Ishikawa (cell line): ENCODE data around the gene LRRC8D.

Experiments
- CEBPB ChIP-seq: IDR thresholded peaks from 2 replicates; pipeline ENCODE4 v1.6.1; 2012
- CREB1 ChIP-seq: IDR thresholded peaks from 2 replicates; pipeline ENCODE4 v1.6.1; 2012; ENCODE audit warnings: low read depth
- EGR1 ChIP-seq: IDR thresholded peaks from 2 replicates; pipeline ENCODE4 v1.6.1; 2012
- EP300 ChIP-seq: IDR thresholded peaks from 2 replicates; pipeline ENCODE4 v1.6.1; 2012; ENCODE audit warnings: borderline replicate concordance
- FOXM1 ChIP-seq: IDR thresholded peaks from 2 replicates; pipeline ENCODE4 v1.6.1; 2012; ENCODE audit warnings: low read depth, borderline replicate concordance
- NFIC ChIP-seq: IDR thresholded peaks from 2 replicates; pipeline ENCODE4 v1.6.1; 2012
- RAD21 ChIP-seq: IDR thresholded peaks from 2 replicates; pipeline ENCODE4 v1.6.1; 2012; ENCODE audit warnings: low read depth
- TAF1 ChIP-seq: IDR thresholded peaks from 2 replicates; pipeline ENCODE4 v1.6.1; 2012; ENCODE audit warnings: low read depth, mild to moderate bottlenecking
- TCF12 ChIP-seq: IDR thresholded peaks from 2 replicates; pipeline ENCODE4 v1.6.1; 2012; ENCODE audit warnings: low read depth
- TEAD4 ChIP-seq: IDR thresholded peaks from 2 replicates; pipeline ENCODE4 v1.6.1; 2012
- YY1 ChIP-seq: IDR thresholded peaks from 2 replicates; pipeline ENCODE4 v1.6.1; 2012; ENCODE audit warnings: low read depth
- ZBTB7A ChIP-seq: IDR thresholded peaks from 2 replicates; pipeline ENCODE4 v1.6.1; 2012; ENCODE audit warnings: low read depth
- TF ChIP-seq, protein P1 (sequence below): IDR thresholded peaks from 2 replicates; pipeline ENCODE4 v1.6.1; 2012; ENCODE audit warnings: low read depth, mild to moderate bottlenecking
- TF ChIP-seq, protein P2 (sequence below): IDR thresholded peaks from 2 replicates; pipeline ENCODE4 v1.6.1; 2012
- TF ChIP-seq, protein P3 (sequence below): IDR thresholded peaks from 2 replicates; pipeline ENCODE4 v1.6.1; 2012

LRRC8D gene

DNA sequence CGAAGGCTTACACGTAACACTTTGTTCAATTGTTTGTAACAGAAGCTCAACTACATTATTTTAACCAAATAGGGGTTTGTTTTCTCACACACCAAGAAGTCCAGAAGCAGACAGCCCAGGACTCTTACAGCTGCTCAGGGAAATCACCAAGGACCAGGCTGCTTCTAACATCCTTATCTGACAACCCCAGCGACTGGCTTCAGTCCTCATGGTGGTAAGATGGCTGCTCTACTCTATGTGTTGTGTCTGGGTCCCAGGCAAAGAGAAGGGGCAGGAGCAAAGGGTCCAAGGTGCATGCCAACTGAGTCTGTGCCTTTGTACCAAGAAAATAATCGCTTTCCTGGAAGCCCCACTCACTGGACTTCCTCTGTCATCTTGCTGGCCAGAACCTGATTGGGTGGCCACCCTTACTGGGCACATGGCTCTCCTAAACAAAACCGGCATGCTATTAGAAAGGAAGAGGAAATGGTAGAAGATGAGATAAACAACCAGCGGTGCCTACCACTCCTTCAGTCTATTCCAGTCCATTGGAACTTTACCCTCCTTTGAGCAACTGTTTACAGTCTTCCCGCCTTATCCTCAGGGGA is 34.1 kb upstream of the LRRC8D start:
- TF ChIP-seq, protein P1, sequence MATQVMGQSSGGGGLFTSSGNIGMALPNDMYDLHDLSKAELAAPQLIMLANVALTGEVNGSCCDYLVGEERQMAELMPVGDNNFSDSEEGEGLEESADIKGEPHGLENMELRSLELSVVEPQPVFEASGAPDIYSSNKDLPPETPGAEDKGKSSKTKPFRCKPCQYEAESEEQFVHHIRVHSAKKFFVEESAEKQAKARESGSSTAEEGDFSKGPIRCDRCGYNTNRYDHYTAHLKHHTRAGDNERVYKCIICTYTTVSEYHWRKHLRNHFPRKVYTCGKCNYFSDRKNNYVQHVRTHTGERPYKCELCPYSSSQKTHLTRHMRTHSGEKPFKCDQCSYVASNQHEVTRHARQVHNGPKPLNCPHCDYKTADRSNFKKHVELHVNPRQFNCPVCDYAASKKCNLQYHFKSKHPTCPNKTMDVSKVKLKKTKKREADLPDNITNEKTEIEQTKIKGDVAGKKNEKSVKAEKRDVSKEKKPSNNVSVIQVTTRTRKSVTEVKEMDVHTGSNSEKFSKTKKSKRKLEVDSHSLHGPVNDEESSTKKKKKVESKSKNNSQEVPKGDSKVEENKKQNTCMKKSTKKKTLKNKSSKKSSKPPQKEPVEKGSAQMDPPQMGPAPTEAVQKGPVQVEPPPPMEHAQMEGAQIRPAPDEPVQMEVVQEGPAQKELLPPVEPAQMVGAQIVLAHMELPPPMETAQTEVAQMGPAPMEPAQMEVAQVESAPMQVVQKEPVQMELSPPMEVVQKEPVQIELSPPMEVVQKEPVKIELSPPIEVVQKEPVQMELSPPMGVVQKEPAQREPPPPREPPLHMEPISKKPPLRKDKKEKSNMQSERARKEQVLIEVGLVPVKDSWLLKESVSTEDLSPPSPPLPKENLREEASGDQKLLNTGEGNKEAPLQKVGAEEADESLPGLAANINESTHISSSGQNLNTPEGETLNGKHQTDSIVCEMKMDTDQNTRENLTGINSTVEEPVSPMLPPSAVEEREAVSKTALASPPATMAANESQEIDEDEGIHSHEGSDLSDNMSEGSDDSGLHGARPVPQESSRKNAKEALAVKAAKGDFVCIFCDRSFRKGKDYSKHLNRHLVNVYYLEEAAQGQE, result no peak
- TF ChIP-seq TCF12 (no peak), EP300 (no peak), FOXM1 (no peak), TAF1 (no peak), EGR1 (no peak), YY1 (no peak), NFIC (no peak), TEAD4 (no peak), RAD21 (no peak), CEBPB (no peak), CREB1 (no peak)

DNA sequence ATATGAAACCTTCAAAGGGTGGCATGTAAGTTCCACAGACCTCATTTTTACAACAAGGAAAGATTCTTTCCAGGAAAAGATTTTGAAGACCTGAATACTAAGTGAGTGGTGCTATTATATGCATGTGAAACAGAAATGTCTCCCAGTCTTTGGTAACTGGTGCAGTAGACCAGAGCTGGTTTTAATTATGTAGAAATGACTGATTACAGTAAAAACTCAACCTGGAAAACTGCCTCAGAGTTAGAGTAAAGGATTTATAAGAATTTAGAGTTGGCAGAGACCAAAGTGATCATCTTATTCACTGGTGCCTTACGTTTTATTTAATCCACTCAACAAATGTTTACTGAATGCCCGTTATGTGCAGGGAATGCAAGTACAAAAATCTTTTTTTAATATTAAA is 30.2 kb upstream of the LRRC8D start:
- TF ChIP-seq TEAD4 (no peak), ZBTB7A (no peak), CEBPB (no peak), EP300 (no peak), CREB1 (no peak), TAF1 (no peak), NFIC (no peak), FOXM1 (no peak), RAD21 (no peak), EGR1 (no peak), TCF12 (no peak), YY1 (no peak)
- TF ChIP-seq, protein P1, result no peak
- TF ChIP-seq, protein P2, sequence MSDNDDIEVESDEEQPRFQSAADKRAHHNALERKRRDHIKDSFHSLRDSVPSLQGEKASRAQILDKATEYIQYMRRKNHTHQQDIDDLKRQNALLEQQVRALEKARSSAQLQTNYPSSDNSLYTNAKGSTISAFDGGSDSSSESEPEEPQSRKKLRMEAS, result no peak
- TF ChIP-seq, protein P3, sequence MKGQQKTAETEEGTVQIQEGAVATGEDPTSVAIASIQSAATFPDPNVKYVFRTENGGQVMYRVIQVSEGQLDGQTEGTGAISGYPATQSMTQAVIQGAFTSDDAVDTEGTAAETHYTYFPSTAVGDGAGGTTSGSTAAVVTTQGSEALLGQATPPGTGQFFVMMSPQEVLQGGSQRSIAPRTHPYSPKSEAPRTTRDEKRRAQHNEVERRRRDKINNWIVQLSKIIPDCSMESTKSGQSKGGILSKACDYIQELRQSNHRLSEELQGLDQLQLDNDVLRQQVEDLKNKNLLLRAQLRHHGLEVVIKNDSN, result no peak

DNA sequence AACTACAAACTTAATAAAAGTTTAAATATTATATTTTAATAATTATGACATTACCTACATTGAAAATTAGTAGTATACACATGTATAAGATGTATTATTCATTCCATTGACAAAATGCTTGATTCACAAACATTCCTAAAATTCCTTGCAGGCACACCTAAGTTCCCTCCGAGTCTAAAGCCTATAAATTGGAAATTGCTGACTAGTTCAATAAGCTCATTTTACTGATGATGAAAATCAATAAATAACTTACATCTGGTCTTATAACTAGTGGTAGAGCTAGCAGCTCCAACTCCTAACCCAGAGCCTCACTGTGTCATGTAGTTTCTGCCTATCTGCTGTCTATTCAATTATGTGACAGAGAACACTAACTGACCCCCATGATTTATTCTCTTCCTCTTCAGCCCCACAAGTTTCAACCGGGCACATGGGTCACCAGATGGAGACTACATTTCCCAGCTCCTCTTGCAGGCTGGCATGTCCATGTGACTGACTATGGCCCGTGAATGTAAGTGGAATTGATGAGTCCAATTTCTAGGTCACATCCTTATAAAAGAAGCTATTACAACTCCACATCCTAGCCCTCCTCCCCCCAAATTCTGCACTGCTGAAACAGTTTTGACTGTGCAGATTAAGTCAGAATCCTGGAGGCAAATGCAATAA is 29.6 kb upstream of the LRRC8D start:
- no peak for TF ChIP-seq NFIC
- TF ChIP-seq, protein P1, result no peak
- TF ChIP-seq, protein P3, result peak; percentile 79
- no peak for TF ChIP-seq TCF12

DNA sequence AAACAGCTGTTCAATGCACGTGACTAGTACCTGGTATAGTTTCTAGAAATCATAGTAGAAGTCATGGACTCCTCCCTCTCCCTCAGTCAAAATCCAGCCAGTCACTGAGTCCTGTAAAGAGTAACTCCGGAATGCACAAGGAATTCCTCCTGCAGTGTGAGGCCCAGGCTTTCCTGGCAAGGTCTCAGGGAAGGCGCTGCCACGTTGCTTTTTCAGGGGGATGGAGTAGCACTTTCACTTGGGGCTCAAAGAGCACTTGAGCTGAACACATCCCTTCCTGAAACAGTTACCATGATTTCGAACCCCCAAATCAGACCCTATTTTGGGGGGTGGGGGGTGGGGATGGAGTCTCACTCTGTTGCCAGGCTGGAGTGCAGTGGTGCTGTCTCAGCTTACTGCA is 26.4 kb upstream of the LRRC8D start:
- TF ChIP-seq ZBTB7A (no peak), TEAD4 (peak; percentile 73)
- TF ChIP-seq, protein P3, result no peak
